IPS DF 6.9 (cell line): ENCODE measurements around the gene TIMMDC1.

Source experiments
- DNase-seq: peaks from one replicate; pipeline ENCODE4 v3.0.0-alpha.2; 2013; ENCODE audit warnings: low read depth, low spot score
- H3K27ac ChIP-seq: one replicate; pipeline ENCODE4 v1.5.1; 2013; ENCODE audit warnings: low read length, control low read depth
- H3K27me3 ChIP-seq: 2 replicates; pipeline ENCODE4 v1.6.1; 2013; ENCODE audit warnings: mild to moderate bottlenecking, low read length; ENCODE audit not compliant: control insufficient read depth, insufficient read depth
- H3K36me3 ChIP-seq: 2 replicates; pipeline ENCODE4 v1.6.1; 2013; ENCODE audit warnings: low read length; ENCODE audit not compliant: control insufficient read depth, insufficient read depth
- H3K4me1 ChIP-seq: 2 replicates; pipeline ENCODE4 v1.6.1; 2013; ENCODE audit warnings: low read length; ENCODE audit not compliant: control insufficient read depth, insufficient read depth
- H3K4me3 ChIP-seq: 2 replicates; pipeline ENCODE4 v1.5.1; 2013; ENCODE audit warnings: mild to moderate bottlenecking, low read length
- H3K9me3 ChIP-seq: 2 replicates; pipeline ENCODE4 v1.6.1; 2013; ENCODE audit warnings: low read length, inconsistent platforms; ENCODE audit not compliant: control insufficient read depth, insufficient read depth
- WGBS: extraction: QIAGEN DNeasy Blood & Tissue Kit; methylation state at CpG from one replicate; pipeline ENCODE4 v1.1.7; 2013; ENCODE audit warnings: mixed read lengths, missing lambda C conversion rate; ENCODE audit not compliant: insufficient read length, insufficient coverage; 5-methylcytosine and 5-hydroxymethylcytosine counted together

TIMMDC1 gene

GRCh38 chr3:119483101-119483500 is 15.2 kb upstream of the TIMMDC1 start:
- DNase-seq = no peak
- no peaks in the 10 kb centered on the region for H3K4me1 ChIP-seq
- H3K27me3 ChIP-seq = no peaks in the 10 kb centered on the region
- WGBS = no CpG with 5 or more reads among the region's 1 CpG
- H3K9me3 ChIP-seq = no peaks in the 10 kb centered on the region
- no peak overlapping the region for H3K27ac ChIP-seq
- peaks cover 4% of the 10 kb centered on the region; the same call in 1 of the 2 replicates for H3K36me3 ChIP-seq
- no peak overlapping the region for H3K4me3 ChIP-seq

GRCh38 chr3:119485563-119485962 is 12.8 kb upstream of the TIMMDC1 start:
- H3K36me3 ChIP-seq = peaks cover 4% of the 10 kb centered on the region; the same call in 1 of the 2 replicates
- H3K27ac ChIP-seq = no peak overlapping the region
- H3K27me3 ChIP-seq = no peaks in the 10 kb centered on the region
- no peak overlapping the region for H3K4me3 ChIP-seq
- no peaks in the 10 kb centered on the region for H3K9me3 ChIP-seq
- no peak for DNase-seq
- WGBS = no CpG with 5 or more reads among the region's 2 CpGs
- no peaks in the 10 kb centered on the region for H3K4me1 ChIP-seq

- WGBS = no CpG with 5 or more reads among the region's 2 CpGs
These were observed 8.2 kb upstream of the TIMMDC1 start for GRCh38 chr3:119490153-119490552.

GRCh38 chr3:119492128-119492527 is 6.2 kb upstream of the TIMMDC1 start:
- Histone ChIP-seq H3K27me3 (no peaks in the 10 kb centered on the region), H3K36me3 (no peaks in the 10 kb centered on the region; the same call in 1 of the 2 replicates), H3K9me3 (no peaks in the 10 kb centered on the region), H3K4me3 (no peak overlapping the region), H3K4me1 (no peaks in the 10 kb centered on the region), H3K27ac (no peak overlapping the region)
- DNase-seq = no peak
- WGBS = no CpG with 5 or more reads among the region's 2 CpGs

More at GRCh38 chr3:119490153-119490552, 8.2 kb upstream of the TIMMDC1 start:
- H3K27ac ChIP-seq = no peak overlapping the region
- no peaks in the 10 kb centered on the region for H3K27me3 ChIP-seq
- H3K36me3 ChIP-seq = peaks cover 4% of the 10 kb centered on the region; the same call in 1 of the 2 replicates
- no peak overlapping the region for H3K4me3 ChIP-seq
- DNase-seq = no peak
- H3K4me1 ChIP-seq = no peaks in the 10 kb centered on the region
- no peaks in the 10 kb centered on the region for H3K9me3 ChIP-seq

- DNase-seq = no peak
- WGBS = no CpG with 5 or more reads among the region's 3 CpGs
- H3K4me1 ChIP-seq = no peaks in the 10 kb centered on the region
These were observed 5.5 kb upstream of the TIMMDC1 start for GRCh38 chr3:119492810-119493209.

GRCh38 chr3:119494597-119494996 is 3.8 kb upstream of the TIMMDC1 start:
- Histone ChIP-seq H3K36me3 (no peaks in the 10 kb centered on the region; the same call in 1 of the 2 replicates), H3K4me1 (no peaks in the 10 kb centered on the region), H3K27me3 (no peaks in the 10 kb centered on the region), H3K27ac (no peak overlapping the region), H3K9me3 (no peaks in the 10 kb centered on the region), H3K4me3 (no peak overlapping the region)
- no CpG with 5 or more reads among the region's 2 CpGs for WGBS
- DNase-seq = no peak

More at GRCh38 chr3:119492810-119493209, 5.5 kb upstream of the TIMMDC1 start:
- no peak overlapping the region for H3K27ac ChIP-seq
- no peaks in the 10 kb centered on the region for H3K27me3 ChIP-seq
- no peaks in the 10 kb centered on the region for H3K9me3 ChIP-seq
- no peak overlapping the region for H3K4me3 ChIP-seq
- H3K36me3 ChIP-seq = no peaks in the 10 kb centered on the region; the same call in 1 of the 2 replicates

- H3K36me3 ChIP-seq = no peaks in the 10 kb centered on the region; the same call in 1 of the 2 replicates
- no peak for DNase-seq
- no peak overlapping the region for H3K27ac ChIP-seq
- no peaks in the 10 kb centered on the region; the same call in 1 of the 2 replicates for H3K4me1 ChIP-seq
- H3K9me3 ChIP-seq = no peaks in the 10 kb centered on the region
- no peaks in the 10 kb centered on the region for H3K27me3 ChIP-seq
- no CpG with 5 or more reads among the region's 8 CpGs for whole genome bisulfite sequencing
- peak overlapping the region; percentile 73; the same call in 1 of the 2 replicates for H3K4me3 ChIP-seq
These were observed 544 bp upstream of the TIMMDC1 start for GRCh38 chr3:119497820-119498185.

GRCh38 chr3:119500265-119500664 is 1.9 kb downstream of the TIMMDC1 start:
- DNase-seq = no peak
- H3K36me3 ChIP-seq = peaks cover 3% of the 10 kb centered on the region; the same call in 1 of the 2 replicates
- H3K27me3 ChIP-seq = no peaks in the 10 kb centered on the region
- H3K27ac ChIP-seq = no peak overlapping the region
- H3K4me3 ChIP-seq = no peak overlapping the region
- H3K9me3 ChIP-seq = no peaks in the 10 kb centered on the region
- H3K4me1 ChIP-seq = no peaks in the 10 kb centered on the region; the same call in 1 of the 2 replicates
- WGBS = no CpG with 5 or more reads among the region's 4 CpGs

- DNase-seq = no peak
- Histone ChIP-seq H3K27me3 (no peaks in the 10 kb centered on the region), H3K36me3 (peaks cover 3% of the 10 kb centered on the region; the same call in 1 of the 2 replicates), H3K9me3 (no peaks in the 10 kb centered on the region), H3K4me1 (no peaks in the 10 kb centered on the region; the same call in 1 of the 2 replicates), H3K4me3 (no peak overlapping the region), H3K27ac (no peak overlapping the region)
- WGBS = no CpG with 5 or more reads among the region's 2 CpGs
These were observed 2.6 kb downstream of the TIMMDC1 start for GRCh38 chr3:119500901-119501300.

- WGBS = no CpG with 5 or more reads among the region's 4 CpGs
- Histone ChIP-seq H3K4me1 (no peaks in the 10 kb centered on the region), H3K27me3 (no peaks in the 10 kb centered on the region), H3K27ac (no peak overlapping the region), H3K4me3 (no peak overlapping the region), H3K9me3 (no peaks in the 10 kb centered on the region), H3K36me3 (peaks cover 11% of the 10 kb centered on the region)
- DNase-seq = no peak
These were observed 8.3 kb downstream of the TIMMDC1 start for GRCh38 chr3:119506631-119507030.

GRCh38 chr3:119507404-119507803 is 9.1 kb downstream of the TIMMDC1 start:
- no peaks in the 10 kb centered on the region for H3K9me3 ChIP-seq
- no CpG with 5 or more reads among the region's 2 CpGs for WGBS
- H3K4me1 ChIP-seq = no peaks in the 10 kb centered on the region
- H3K36me3 ChIP-seq = peaks cover 11% of the 10 kb centered on the region
- no peak overlapping the region for H3K4me3 ChIP-seq
- DNase-seq = no peak
- no peaks in the 10 kb centered on the region for H3K27me3 ChIP-seq
- no peak overlapping the region for H3K27ac ChIP-seq
